NCI-H82 treated with DMSO at 0.1 percent for 48 hours (cell line): ENCODE data around the gene ANK3.

ENCODE experiments used
- DNase-seq: peaks from one replicate; lab custom pipeline; 2025; ENCODE audit not compliant: unreplicated experiment; lab: John Stamatoyannopoulos, UW

Gene ANK3

DNA sequence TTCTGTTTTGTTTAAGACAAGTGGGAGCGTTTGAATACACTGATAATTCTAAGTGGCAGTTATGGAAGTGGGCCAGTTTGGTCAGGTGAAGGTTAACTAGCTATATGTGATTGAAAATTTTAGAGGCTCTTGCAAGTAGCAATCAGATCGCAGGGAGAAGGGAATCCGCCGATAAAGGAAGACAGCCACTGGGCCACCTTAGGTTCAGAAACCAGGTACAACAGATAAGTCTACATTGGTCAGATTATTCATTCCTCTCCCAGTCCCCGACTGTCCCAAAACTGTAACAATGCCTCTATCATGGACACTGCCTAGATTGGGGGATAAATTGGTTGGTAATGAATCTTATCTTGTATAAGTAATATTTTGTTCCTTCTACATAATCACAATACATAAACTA is 8.9 kb downstream of the ANK3 start:
- DNase-seq = no peak

DNA sequence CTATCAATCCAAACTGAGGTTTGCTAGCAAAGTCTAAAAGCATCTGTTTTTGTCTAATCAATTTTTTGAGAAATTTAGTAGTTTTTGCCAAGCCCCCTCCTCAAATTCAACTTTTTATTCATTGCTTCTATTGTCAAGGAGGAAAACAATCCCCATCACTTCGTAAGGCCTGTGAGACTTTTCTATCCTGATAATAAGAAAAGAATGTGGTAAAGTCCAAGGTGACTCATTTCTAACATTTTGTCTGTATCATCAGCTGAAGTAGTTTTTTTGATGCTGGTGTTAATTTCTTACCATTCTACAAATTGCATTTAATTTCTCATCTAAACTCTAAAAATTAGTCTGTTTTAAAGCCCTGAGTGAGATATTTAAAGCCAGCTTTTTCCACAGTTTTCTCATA is 11.7 kb downstream of the ANK3 start:
- no peak for DNase-seq

DNA sequence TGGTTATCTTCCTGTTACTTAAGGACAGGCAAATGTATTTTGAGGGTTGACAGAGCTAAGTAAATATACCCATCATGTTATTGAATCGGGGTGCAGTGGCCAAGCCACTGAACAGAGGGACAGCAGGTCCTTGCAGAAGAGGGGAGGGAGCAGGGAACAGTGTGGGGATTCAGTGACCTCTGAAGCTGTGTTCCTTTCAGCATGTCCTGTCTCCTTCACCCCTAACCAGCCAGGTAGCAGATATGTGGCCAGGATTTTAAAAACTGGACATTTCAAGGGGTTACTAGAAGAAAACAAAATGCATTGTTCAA is 12.7 kb downstream of the ANK3 start:
- no peak for DNase-seq

DNA sequence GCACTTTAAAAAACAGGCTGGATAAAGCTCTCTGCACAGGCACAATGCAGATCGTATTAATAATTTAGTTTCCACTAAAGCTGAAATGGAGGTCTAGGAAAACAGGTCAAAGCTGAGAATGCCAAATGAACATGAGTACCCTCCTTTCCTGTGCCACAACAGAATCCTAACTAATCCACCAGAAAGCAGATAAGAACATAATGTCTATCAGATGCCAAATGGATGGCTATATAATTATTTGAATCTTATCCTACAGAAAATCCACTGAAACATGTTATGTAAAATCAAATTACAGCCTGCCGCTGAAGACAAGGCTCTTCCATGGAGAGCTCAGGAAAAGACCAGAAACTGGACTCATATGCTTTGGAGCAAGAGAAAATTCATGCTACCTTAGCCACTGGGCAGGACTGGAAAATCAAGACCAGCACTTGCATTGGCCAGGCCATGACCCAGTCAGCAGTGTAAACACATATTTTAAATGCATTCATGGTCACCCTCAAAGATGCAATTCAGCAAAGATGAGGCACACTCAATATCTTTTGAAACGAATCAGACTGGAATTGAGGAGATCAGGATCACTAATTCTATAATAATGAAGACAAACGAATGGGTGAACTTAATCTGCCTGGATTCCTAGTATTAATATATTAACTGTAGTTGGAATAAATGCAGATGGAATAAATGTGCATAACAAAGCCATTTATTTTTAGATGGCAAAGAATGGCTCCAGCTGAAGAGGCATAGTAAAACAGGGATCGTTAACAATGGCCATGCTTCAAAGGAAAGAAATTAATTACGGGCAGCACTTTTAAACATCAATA is 13.2 kb downstream of the ANK3 start:
- no peak for DNase-seq

DNA sequence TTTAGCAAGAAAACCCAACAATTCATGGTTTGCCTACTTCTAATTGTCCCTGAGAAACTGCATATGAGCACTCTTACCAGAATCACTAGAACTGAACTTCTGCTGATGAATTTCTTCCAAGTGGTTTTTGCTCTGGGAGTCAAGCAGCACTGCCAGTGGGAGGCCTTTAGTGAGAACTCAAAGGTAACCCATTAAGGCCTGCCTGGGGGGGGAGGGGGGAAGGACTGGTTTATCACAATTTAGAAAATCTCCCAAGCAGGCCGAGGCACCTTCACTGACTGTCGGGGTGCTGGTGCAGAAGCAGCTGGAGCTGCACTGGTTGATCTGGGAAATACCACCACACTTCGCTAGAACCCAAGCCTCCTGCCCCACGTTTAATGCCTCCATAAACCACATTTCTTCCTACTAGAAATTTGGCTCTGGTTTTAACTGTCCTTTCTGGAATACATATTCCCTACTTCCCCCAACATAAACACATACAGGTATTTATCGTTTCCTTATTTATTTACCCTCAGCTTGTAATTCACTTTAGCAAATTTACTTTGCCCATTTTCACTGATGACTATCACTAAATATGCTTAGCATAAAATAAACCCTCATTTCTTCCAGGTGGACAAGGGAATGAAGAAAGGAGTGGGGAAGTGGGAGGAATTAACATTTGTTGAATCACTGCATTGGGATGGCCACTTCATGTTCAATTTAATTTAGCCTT is 14.2 kb downstream of the ANK3 start:
- no peak for DNase-seq

DNA sequence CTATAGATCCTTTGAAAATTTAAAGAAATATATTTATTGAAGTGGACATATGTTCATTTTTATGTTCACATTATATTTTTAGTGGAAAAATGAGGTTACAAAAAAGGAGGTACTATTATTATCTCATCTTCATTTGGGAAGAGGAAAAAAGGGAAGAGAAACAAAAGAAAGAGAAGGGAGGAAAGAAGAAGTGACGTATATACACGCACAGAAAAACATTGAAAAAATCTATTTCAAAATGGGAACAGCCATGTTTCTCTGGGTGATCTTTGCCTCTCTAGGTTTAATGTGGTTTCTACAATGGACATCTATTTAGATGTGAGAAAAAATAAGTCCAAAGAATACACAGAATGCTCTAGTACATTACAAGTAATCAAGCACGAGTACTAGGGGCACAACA is 14.8 kb downstream of the ANK3 start:
- DNase-seq = no peak

DNA sequence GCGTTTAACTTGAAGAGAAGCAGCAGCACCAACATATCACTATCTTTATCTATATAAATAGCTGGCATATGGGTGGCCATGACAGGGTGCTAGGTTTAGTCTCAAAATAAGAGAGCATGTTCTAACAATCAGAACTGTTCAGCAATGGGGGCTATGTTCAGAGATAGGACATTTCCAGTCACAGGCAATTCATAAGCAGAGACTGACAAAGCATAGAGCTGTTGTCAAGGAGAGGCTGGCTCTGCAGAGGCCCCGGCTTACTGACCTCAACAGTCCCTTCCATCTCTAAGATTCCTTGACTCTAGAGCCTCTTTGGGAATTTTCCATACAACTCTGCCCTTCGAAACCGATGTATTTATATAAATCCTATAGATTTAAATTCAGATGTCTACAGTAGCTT is 17.2 kb downstream of the ANK3 start:
- no peak for DNase-seq

DNA sequence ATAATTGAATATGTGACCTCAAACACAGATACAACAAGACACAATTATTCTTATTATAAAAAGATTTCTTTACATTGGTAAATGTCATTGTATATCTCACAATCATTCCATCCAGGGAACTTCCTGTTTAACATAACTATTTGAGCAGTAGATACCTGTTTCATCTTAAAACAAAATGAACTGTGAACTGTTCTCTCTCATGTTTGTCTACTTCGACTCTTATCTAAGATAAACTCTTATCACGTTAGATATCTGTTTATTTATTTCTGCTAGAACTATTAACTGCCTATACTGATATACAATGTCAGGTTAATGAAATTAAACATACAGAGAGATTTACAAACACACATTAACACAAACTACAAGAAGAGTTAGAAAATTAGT is 20.1 kb downstream of the ANK3 start:
- DNase-seq = no peak

DNA sequence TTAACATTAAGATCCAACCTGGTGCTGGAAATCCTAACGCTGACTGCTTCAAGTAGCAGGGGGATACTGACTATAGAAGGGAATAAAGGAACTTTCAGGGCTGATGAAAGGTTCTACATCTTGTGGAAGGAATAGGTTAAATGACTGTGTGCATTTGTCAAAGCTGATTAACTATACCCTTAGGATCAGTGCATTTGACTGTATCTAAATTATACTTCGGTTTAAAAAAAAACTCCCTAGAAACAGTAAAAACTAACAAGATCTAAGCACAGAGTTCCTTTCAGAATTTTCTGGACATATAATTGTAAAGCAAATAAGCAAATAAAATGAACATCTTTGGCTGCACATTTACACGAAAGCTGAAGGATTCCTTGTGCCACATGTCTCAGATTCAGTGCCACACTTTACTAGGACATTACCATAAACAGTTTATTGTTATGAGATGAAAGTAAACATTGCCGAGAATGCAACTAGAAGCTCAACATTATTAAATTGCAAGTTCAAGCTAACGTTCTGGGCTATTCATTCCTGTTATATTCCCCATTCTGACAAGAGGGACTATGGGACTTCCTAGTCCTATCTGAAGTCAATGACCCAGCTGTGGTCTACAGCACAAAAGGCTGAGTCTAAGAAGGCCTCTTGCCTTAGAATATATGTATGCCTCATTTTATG is 20.7 kb downstream of the ANK3 start:
- DNase-seq = no peak

DNA sequence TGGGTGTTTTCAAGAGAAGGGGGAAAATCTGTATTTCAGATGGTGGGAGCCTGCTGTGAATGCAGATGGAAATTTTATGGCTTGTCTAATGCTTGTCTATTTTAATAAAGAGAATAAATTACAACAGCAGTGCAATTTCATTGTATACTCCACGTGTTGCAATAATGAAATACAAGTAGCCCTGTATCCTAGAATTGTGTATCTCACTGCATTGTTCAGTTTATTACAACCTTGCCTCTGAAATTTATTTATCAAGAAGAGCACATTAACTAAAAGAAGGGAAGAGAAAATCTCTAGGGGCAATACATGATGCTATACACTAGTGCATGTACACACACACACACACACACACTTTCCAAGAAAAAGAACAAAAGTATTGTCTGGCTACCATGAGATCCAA is 21.8 kb downstream of the ANK3 start:
- DNase-seq = no peak

DNA sequence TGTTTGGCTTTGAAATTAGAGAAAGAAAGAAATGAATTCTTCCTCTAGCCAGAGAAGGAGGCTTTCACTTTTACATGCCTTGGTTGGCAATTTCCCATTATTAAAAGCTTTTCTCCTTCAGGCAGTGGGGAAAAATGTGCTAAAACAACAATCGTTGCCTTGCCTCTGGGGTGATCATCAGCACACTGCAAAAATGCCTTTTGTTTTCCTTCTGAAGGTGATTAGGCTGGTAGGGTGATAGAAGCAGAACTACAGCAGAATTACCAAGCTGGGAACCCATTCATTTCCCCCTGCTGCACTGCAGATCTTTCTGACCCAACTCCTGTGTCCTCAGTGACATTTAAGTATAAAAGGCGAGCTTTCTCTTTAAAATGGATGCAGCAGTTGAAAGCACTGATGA is 22.2 kb downstream of the ANK3 start:
- DNase-seq = no peak

DNA sequence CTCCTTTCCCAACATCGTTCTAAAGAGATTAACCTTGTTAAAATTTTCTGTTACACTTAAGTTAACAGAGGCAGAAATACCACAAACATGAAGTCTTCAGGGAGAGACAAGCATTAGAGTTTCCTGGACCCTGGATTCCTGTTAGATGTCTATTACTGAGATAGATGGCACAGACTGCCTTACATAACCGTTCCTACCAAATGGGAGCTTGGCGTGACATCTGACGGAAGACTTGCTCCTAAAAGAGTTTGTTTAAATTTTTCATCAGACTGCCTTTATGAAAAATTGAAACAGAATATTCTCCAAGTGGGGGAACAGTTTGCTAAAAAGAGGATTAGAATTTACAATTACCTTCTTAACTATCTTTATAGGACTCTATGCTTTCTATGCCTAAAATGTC is 22.7 kb downstream of the ANK3 start:
- no peak for DNase-seq

DNA sequence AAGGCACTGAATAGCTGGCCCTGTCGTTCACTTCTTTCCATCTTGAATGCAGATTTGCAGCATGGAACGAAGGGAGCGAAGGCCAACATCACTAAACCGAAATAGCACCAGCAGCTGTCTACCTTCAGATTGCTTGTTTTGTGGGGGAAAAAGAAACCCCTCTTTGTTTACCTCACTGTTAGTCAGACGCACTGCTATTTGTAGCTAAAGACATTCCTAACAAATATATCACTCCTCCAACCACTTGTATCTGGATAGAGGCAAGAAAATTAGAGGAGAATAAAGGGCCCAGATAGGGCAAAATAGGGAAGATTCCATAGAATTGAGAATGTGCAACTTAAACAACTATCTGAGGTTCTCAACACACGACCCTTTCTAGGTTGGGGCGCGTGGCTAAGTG is 26.5 kb downstream of the ANK3 start:
- DNase-seq = no peak

DNA sequence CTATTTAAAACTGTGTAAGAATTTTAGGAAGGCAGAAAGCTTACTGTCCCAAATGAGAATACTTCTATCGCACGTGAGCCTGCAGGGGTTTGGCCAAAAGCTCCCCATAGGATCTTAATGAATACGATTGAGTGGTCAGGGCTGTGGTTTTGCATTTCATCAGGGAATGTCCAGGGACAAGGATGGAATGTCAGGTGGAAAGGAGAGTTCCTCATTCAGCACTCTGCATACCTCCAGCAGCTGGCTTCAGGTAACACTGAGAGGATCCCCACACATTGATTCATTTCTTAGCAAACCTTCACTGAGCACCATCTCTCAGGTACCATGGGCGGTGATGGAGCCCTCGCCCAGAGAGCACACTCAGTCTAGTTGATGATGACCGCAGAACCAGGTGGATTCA is 27.2 kb downstream of the ANK3 start:
- DNase-seq = no peak

DNA sequence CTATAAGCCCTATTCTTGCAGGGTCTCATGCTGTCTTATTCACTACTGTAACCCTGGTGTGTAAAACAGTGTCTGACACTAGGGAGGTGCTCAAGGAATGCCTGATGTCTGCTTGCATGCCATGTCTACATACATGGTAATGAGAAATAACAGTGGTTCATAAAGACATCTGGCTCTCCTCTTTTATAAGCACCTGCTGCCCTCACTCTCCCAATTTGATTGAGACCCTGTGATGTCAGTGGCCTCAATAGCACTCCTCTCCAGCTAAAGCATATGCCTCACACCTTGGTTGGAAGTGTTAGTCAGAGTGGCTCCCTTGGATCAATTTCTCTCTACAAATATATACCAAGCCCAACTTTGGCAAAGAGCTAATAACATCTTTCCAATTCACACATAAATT is 30.6 kb downstream of the ANK3 start:
- DNase-seq = no peak

DNA sequence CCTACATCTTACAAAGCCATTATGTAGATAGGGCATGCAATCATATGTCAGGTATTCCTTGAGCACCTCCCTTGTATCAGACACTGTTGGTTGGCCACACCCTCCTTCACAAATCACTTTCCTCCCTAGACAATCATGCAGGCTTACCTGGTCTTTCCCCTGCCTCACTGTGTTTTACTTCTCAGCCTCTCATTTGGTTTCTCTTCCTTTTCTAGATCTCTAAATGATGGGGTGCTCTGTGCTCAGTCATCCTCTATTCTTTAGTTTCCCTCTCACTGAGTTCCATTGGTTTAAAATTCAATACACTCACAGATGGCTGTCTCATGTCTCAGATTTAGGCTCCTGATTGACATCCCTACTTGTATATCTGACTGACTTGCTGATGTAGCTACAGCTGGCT is 31.4 kb downstream of the ANK3 start:
- DNase-seq = no peak

DNA sequence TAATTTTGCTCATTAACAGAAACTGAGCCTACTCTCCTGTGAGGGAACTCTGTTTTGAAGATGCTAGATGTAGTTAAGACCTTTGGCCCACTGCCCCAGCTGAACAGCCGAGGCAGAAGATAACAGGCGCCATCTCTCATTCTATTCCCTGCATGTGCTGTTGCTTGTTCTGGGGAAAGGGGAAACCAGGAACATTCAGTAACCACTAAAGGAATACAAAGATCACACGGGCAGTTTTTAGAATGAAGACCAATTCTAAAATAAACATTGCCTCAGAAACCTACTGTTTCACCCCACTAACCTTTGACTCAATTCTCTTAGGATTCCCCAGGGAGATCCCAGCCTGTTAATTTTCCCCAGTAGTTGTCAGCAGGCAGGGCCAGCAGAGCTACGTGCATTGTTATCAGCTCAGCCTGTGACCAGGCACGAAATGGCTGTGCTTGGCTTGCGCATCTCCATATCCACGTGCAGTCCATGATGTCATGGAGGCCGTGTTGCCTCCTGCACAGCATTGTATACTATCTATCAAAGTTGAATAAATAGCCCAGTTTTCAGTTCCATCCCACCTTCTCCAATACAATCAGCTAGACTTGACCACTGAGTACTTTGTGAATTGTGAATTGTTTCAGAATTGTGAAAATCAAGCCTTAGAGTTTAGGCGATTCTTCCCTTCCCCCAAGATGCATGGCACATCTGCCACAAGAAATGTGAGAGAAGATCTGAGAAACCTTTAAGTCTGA is 36.0 kb downstream of the ANK3 start:
- DNase-seq = no peak

DNA sequence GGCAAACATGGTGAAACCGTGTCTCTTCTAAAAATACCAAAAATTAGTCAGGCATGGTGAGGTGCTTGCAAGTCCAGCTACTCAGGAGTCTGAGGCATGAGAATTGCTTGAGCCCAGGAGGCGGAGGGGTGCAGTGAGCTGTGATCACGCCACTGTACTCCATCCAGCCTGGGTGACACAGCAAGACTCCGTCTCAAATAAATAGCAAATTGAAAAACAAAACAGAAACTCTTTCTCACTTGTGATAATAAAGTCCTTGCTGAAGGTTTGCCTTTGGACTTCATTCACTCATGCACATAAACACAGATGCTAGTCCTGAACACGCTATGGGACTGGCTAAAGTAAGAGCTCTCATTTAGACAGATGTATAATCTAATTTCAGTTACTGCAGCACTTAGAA is 37.6 kb downstream of the ANK3 start:
- DNase-seq = no peak

DNA sequence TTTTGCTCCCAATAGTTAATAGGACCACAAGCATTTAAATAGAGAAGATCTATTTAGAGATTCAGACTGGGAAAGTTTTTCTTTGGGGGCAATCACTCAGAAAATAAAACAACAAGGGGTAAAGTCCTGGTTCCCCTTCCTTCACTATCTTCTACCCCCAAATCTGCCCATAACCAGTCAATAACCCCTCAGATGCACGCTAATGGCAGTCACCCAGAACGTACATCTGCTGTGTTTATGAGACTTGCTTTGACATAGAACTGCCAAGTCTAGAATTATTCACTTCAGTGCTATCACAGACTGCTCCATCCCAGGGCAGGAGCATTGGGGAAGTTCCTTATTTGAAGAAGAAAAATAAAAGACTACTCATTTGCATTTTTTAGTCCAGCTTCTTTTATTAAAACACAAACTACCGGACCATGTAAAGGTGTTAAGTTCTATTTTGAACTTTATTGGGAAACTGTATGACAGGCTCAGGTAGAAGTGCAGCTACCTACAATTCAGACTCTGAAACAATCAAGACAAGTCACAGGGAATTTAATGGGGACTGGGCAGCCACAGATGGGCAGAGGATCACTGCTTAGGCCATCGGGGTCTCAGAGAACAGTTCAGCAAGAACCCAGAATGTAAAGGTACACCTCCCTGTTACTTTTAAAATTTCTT is 38.4 kb downstream of the ANK3 start:
- no peak for DNase-seq

DNA sequence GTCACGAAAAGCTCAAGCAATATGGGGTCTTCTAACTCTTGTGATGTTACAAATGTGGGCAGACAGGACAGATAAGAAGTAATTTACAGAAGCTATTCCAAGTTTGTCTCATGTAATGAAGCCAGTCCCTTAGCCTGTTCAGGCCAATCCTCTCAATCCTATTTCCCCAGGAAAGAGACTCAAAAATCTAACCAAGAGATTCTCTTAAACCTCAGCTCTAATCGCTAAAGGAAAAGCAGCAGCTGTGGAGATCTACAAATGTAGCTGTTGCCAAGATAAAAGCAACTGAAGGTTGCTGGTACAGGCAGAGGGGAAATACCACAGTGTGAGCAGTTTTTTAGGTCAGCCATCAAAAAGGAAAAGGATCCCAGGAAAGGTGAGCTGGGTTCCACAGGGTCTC is 39.3 kb downstream of the ANK3 start:
- no peak for DNase-seq

DNA sequence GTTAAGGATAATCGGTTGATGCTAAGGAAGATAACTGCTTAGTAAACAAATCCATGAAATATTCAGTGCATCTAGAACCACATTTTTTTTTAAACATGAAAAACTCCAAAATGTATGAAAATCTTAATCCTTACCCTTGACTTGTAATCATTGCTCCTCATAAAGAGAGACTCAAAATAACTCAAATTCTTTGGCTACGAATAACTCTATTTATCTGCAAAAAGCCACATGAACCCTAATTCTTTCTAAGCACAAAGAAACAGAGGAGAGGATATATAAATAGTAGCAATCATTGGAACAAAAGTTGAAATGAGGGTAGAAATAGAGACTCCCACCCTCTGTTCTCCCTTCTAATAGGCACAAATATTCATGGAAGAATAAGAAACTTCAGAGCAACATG is 40.2 kb downstream of the ANK3 start:
- no peak for DNase-seq
